Left hindlimb (tissue), 1 donor: Measurements from ENCODE around the gene COX4I1.

Source experiments
- DNase-seq: peaks from one replicate; pipeline ENCODE4 v3.0.0-alpha.2; 2018

COX4I1 gene

GRCh38 chr16:85768199-85768598, 31.3 kb upstream of the COX4I1 start:
- DNase-seq = no peak

DNA sequence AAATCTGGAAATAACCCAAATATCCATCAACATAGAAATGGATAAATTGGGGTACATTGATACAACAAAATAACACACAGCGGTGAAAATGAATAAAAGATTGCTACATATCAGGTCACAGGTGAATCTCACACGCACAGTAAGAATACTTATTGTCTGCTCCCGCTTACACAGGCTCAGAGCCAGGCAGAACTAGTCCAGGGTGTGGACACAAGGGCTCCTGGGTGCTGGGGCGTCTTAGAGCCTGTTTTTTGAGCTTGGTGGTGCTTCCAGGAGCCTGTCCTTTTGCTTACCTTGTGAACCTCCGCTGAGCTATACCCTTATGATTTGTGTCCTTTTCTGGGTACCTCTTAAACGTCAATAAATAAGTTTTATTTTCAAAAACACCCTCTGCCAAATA, 28.8 kb upstream of the COX4I1 start:
- DNase-seq = no peak

GRCh38 chr16:85773044-85773443, 26.5 kb upstream of the COX4I1 start:
- DNase-seq = no peak

GRCh38 chr16:85774136-85774535, 25.4 kb upstream of the COX4I1 start:
- DNase-seq = no peak

DNA sequence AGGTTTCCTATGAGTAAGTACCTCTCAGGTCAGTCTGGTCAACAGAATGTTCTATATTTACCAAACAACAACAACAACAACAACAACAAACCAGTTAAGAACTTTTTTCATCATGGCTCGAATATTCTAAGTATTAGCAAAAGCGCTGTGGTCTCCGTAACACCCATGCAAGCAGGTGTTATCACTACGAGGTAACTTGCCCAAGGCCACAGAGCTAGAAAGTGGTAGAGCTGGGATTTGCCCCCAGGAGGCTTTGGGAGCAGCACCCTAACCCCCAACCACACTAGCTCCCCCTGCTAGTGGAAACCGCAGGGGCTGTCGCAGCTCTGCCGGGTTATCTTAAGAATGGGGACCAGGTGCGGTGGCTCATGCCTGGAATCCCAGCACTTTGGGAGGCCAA, 24.7 kb upstream of the COX4I1 start:
- DNase-seq = no peak

GRCh38 chr16:85777583-85778310, 21.7 kb upstream of the COX4I1 start:
- no peak for DNase-seq

- no peak for DNase-seq
Measured at GRCh38 chr16:85778873-85779272, 20.6 kb upstream of the COX4I1 start.

DNA sequence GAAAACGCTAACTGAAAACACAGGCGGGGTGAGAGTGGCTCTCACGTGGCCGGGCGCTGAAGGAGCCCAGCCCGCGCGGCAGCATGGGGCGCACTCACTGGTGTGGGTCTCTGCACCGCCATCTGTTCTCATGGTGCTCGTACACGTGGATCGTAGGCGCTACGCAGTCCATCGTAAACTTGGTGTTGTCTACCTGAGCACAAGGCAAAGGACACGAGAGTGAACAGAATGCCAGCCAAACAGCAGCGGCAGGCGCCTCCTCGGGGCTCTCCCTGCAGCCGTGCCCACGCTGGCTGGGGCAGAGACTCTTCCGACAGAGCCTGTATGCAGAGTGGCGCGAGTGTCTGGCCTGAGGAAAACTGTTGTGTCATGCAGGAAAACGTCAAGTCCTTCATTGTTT, 19.2 kb upstream of the COX4I1 start:
- no peak for DNase-seq

GRCh38 chr16:85781156-85781555, 18.3 kb upstream of the COX4I1 start:
- no peak for DNase-seq

GRCh38 chr16:85781695-85782370, 17.7 kb upstream of the COX4I1 start:
- DNase-seq = no peak

DNA sequence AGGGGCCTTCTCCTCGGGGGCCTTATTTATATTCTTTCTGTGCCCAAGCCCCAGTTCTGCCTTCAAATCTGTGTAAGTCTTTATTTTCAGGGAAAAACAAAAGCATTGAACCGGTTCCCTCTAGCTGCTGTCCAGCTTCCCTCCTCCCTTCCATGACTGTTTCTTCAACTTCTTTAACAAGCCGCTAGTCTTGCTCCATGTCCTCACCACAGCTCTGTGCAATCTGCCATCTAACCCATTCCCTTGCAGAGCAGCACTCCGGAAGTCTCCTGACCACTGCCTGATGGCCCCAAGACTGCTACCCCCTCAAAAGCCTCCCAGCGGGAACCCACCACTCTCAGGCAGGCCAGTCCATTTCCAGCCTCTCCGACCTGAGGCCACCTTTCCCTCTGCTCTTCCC, 17.0 kb upstream of the COX4I1 start:
- no peak for DNase-seq

DNA sequence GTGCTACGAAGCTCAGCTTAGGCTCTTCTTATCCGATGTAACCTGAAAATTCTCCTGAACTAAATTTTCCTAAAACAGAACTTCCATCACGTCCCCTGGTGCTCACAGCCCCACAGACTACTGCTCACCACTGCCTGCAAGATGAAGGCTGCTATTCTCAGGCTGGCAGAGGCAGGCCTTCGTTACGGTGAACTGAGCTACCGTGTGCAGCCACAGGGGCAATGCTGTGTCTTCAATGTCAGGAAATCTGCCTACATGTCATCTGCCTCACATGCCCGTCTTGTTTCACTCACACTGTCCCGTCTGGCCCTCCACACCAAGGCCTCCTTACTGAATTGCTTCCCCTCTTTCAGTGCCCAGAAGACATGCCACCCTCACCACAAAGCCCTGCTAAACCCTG, 16.1 kb upstream of the COX4I1 start:
- no peak for DNase-seq

- no peak for DNase-seq
Measured at GRCh38 chr16:85784813-85785212, 14.7 kb upstream of the COX4I1 start.

- DNase-seq = no peak
Measured at GRCh38 chr16:85785927-85786326, 13.6 kb upstream of the COX4I1 start.

- no peak for DNase-seq
Measured at GRCh38 chr16:85788819-85789218, 10.7 kb upstream of the COX4I1 start.

DNA sequence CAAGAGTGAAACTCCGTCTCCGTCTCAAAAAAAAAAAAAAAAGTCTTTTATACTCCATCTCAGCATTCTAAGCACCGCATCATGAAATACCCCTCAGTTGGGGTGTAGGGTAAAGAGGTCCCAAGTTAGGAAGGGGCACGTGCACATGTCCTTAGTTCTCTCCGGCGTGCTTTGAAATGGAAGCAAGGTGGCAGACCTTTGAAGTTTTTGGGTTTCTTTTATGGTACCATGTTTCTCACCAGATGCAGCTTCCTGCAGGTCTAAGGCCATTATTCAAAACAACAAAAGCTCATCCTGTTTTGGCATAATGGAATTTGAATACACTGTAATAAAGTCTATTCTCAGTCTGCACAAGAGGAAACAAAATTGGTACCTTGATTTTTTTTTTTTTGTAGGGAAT, 9.7 kb upstream of the COX4I1 start:
- no peak for DNase-seq

- DNase-seq = no peak
Measured at GRCh38 chr16:85793662-85794298, 5.7 kb upstream of the COX4I1 start.

DNA sequence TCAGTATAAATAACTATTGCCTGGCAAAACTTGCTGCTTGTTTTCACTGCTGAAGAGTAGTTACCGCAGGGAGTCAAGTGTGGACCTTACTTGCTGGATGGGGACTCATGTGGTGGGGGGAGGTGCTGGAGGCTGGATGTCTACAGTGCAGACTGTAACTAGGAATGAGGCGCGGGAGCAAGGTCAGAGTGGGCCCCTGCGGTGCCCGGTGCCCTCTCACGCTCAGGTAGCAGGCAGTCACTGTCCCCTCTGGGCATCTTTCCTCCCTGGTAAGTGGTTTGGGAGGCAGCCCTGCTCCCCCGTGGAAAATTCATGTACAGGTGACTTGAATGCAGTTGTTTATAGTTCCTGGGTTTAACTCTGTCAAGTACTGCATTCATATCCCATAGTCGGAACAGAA, 4.8 kb upstream of the COX4I1 start:
- DNase-seq = no peak

- no peak for DNase-seq
Measured at GRCh38 chr16:85796152-85796551, 3.3 kb upstream of the COX4I1 start.

- no peak for DNase-seq
Measured at GRCh38 chr16:85796599-85796998, 2.9 kb upstream of the COX4I1 start.

DNA sequence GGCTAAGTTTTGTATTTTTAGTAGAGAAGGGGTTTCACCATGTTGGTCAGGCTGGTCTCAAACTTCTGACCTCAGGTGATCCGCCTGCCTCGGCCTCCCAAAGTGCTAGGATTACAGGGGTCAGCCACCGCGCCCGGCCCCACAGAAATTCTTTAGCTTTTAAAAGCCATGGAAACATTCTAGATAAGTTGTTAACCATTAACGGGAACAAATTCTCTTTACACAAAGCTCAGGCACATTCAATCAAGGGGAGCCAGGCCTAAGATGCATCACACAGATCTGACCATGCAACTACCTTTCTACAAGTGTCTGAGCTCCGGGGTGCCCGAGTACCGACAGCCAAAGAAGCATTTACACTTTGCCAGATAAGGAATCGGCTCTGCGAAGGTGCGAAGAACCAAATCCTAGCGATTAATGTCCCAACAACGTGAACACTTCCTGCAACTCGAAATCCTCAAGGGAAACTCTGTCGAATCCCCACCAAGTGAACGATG, 1.2 kb upstream of the COX4I1 start:
- DNase-seq = no peak

DNA sequence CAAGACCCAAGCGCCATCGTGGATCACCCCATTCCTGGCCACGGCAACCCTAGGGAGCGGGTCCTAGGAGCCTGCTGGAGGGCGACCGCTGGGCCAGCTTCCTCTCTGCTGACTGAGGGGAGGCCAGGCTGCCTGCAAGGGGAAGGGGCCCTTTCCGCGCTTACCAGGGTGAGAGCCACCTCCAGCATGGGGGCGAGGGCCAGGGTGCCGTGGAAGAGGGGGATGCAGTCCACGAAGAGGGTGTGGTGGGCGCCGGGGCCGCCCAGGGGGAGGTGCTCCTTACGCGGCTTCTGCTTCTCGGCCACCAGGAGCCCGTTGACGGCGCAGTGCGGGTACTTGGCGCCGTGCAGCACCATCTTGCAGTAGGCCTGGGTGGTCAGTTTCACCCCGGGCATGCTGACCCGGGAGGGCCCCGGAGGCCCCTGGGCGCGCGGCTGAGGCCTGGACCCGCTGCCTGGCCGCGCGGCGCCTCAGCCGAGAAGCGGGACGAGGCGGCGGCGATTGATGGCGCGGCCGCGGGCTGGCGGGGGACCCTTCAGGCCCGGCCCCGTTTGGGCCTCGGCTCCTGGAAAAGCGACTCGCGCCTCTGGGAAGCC, 496 bp upstream of the COX4I1 start:
- peak; percentile 47 for DNase-seq

GRCh38 chr16:85800321-85800669, 800 bp downstream of the COX4I1 start:
- DNase-seq = no peak

GRCh38 chr16:85803570-85803969, 4.1 kb downstream of the COX4I1 start:
- no peak for DNase-seq
